Measurements from ENCODE around the gene ZNF678.

ZNF678 gene

DNA sequence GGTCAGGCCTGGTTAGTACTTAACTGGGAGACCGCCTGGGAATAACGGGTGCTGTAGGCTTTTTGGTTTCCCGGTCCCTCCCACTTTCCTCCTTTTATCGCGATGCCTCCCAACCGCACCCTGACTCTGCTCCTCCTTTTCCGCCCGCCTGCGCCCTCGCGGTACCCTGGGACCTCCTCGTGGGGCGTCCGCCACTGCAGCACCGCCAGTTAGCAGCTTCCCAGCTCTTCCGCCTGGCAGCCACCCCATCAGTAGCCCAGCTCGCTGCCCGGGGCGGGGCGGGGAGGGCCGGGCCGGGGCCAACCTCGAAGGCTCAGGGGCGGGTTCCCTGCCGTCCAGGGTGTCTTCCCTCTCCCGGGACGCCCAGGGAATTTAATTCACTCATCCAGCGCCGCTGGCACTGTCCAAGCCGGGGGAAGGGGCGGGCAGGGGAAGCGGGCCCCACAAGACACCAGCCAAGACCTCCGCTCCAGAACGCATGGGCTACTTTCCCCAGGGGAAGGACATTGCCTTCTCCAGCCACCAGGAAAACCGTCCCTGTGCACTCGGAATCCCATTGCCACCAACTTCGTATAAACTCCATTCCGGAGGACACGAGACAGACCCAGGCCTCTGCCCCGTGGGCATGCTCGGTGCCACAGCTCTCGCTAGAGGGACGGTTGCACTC, 2.0 kb upstream of the ZNF678 start:
- DNase-seq (ENCODE audit: insufficient read length, low spot score) (no peak), FAIRE-seq (no peak)
- TF ChIP-seq, protein P1, sequence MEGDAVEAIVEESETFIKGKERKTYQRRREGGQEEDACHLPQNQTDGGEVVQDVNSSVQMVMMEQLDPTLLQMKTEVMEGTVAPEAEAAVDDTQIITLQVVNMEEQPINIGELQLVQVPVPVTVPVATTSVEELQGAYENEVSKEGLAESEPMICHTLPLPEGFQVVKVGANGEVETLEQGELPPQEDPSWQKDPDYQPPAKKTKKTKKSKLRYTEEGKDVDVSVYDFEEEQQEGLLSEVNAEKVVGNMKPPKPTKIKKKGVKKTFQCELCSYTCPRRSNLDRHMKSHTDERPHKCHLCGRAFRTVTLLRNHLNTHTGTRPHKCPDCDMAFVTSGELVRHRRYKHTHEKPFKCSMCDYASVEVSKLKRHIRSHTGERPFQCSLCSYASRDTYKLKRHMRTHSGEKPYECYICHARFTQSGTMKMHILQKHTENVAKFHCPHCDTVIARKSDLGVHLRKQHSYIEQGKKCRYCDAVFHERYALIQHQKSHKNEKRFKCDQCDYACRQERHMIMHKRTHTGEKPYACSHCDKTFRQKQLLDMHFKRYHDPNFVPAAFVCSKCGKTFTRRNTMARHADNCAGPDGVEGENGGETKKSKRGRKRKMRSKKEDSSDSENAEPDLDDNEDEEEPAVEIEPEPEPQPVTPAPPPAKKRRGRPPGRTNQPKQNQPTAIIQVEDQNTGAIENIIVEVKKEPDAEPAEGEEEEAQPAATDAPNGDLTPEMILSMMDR (IDR thresholded peaks at IDR 0.05; ENCODE audit: insufficient read depth, missing control alignments) = no peak

DNA sequence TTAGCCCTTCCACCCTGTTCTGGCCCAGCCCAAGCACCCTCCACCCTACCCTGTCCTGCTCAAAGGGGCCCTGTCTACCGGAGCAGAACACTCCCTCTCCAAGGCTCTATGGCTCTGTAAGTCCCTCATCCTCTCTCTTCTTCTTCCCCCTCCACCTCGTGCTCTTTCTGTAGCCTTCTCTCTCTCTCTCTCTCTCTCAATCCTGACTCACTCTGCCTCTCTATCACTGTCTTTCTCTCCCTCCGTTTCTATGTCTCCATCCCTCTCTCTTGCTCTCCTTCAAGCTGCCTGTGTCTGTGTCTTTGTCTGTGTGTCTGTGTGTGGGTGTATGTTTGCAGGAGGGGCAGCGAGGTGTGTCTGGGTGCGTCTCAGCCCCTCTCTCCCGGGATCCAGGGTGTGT, 1.3 kb upstream of the ZNF678 start:
- TF ChIP-seq, protein P1 (IDR thresholded peaks at IDR 0.05; ENCODE audit: insufficient read depth, missing control alignments) = no peak
- FAIRE-seq (no peak), DNase-seq (ENCODE audit: insufficient read length, low spot score) (no peak)

DNA sequence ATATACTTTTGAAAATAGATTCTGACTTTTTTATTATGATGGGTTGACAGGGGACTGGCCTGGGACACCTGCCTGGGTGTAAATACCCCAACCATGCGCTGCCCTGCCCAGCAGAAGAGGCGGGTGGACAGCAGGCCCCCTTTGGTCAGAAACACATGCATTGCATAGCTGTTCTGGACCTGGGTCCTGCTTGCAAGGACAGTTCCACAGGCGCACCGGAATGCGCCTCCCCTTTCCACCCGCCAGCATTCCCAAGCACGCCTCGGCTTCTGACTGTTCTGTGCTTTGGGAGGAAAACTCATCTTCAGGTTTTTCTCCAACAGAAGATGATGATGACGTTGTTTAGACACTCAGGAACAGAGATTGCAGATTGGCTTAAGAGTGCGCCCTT, 428 bp upstream of the ZNF678 start:
- FAIRE-seq = no peak
- TF ChIP-seq, protein P1 (IDR thresholded peaks at IDR 0.05; ENCODE audit: insufficient read depth, missing control alignments) = no peak
- no peak for DNase-seq (ENCODE audit: insufficient read length, low spot score)

DNA sequence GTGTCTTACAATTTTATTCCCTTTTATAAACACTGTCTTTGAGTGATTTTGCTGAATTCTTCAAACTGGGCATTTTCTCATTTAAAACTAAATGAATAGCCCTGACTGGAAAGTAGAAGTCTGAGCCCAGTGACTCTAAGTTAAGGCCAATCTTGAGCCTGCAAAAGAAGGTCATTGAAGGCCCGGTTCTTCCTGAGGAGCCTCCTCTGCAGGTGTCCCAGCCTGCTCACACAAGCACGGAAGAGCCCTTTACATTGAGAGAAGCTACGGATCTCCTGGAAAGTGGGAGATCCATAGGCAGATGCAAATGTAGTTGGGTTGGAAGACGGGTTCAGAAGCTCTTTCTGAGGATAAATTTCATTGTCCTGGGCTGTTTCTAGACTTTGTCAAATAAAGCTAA, 3.9 kb downstream of the ZNF678 start:
- DNase-seq (ENCODE audit: insufficient read length, low spot score) (no peak), FAIRE-seq (no peak)
- TF ChIP-seq, protein P1 (IDR thresholded peaks at IDR 0.05; ENCODE audit: insufficient read depth, missing control alignments) = no peak

DNA sequence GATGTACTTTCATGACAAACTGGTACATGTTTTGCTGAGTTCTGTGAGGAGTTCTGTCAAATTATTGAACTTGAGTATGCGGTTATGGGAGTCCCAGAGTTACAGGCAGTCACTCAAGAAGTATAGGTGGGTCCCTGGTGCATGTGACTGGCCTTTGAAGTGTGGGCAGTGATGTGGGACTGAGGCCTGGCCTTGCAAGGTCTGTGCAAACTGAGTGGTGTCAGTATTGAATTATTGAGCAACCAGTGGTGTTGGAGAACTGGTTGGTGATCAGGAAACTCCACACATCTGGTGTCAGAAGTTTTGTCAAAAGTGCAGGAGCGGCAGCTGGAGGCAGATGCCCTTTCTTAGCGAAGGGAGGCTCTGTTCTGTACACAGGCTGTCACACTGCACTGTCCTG, 5.2 kb downstream of the ZNF678 start:
- TF ChIP-seq, protein P1 (IDR thresholded peaks at IDR 0.05; ENCODE audit: insufficient read depth, missing control alignments) = no peak
- FAIRE-seq (no peak), DNase-seq (ENCODE audit: insufficient read length, low spot score) (no peak)

DNA sequence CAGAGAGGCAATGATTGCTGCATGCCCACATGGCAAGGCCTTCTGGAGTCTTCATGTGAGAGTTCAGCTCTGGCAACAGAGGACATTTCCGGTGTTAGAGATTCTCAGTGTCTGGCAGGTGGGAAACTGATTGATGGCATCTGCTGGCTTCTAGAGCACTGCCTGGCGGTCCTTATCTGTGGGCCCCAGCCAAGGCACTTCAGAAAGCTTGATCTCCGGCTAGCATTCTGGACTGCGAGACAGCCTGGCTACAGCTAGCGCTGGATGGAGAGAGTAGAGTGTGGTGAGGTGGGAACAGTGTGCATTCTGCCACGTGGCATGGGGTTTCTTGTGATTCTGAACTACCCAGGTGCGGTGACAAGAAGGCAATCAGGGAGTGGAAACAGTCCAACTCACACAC, 9.4 kb downstream of the ZNF678 start:
- DNase-seq (ENCODE audit: insufficient read length, low spot score) (no peak), FAIRE-seq (no peak)

DNA sequence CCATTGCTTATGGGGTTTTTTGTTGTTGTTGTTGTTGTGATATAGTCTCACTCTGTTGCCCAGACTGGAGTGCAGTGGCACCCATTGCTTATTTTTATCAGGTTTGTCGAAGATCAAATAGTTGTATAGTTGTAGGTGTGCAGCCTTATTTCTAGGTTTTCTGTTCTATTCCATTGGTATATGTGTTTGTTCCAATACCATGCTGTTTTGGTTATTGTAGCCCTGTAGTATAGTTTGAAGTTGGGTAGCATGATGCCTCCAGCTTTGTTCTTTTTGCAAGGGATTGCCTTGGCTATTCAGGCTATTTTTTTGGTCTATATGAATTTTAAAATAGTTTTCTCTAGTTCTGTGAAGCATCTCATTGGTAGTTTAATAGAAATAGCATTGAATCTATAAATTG, 11.6 kb downstream of the ZNF678 start:
- DNase-seq (ENCODE audit: insufficient read length, low spot score) (no peak), FAIRE-seq (no peak)
- TF ChIP-seq, protein P1 (IDR thresholded peaks at IDR 0.05; ENCODE audit: insufficient read depth, missing control alignments) = no peak

More for the DNA sequence above, 9.4 kb downstream of the ZNF678 start:
- TF ChIP-seq, protein P1 (IDR thresholded peaks at IDR 0.05; ENCODE audit: insufficient read depth, missing control alignments) = no peak
